Gastroesophageal sphincter (tissue), 3 donors: ENCODE measurements around the gene TRPC4.

Experiments
- POLR2A ChIP-seq, 2 donors: fragments of 450-650 bp; IDR thresholded peaks; one replicate each; pipeline ENCODE4 v1.6.1; 2017; ENCODE audit warnings: antibody characterized with exemption in 2 of 2, mild to moderate bottlenecking in 2 of 2, moderate library complexity in 1 of 2
- POLR2AphosphoS5 ChIP-seq: sonication (generic); formaldehyde crosslinking; IDR thresholded peaks from one replicate; pipeline ENCODE4 v1.6.1; 2017; ENCODE audit warnings: antibody characterized with exemption
- TF ChIP-seq, protein P1 (sequence below), 4 experiments: fragments of 200-600 bp in 2 of 4; fragments of 450-650 bp in 2 of 4; sonication (generic) in 1 of 4; IDR thresholded peaks; one replicate each; pipeline ENCODE4 v1.5.1; 2017 to 2019; ENCODE audit warnings: antibody characterized with exemption in 4 of 4, mild to moderate bottlenecking in 2 of 4, moderate library complexity in 2 of 4

DNA sequence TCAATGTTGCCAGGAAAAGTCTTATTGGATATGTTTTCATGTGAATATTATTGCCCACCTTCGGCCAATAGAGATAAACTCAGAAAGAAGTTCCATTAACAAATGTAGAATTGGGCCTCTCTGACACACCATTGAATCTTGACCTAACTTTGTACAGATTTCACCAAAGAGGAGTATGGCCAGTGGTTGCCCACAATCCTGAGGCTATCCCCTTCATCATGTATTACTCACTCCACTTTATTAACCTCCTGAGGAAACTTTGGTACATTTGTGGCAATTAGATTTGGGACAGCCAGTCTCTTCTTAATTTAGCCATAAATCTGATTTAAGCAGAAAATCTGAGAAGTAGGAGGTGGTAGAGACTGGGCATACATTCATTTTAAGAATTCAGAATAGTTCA lies 217.7 kb downstream of the TRPC4 start:
- TF ChIP-seq, protein P1, sequence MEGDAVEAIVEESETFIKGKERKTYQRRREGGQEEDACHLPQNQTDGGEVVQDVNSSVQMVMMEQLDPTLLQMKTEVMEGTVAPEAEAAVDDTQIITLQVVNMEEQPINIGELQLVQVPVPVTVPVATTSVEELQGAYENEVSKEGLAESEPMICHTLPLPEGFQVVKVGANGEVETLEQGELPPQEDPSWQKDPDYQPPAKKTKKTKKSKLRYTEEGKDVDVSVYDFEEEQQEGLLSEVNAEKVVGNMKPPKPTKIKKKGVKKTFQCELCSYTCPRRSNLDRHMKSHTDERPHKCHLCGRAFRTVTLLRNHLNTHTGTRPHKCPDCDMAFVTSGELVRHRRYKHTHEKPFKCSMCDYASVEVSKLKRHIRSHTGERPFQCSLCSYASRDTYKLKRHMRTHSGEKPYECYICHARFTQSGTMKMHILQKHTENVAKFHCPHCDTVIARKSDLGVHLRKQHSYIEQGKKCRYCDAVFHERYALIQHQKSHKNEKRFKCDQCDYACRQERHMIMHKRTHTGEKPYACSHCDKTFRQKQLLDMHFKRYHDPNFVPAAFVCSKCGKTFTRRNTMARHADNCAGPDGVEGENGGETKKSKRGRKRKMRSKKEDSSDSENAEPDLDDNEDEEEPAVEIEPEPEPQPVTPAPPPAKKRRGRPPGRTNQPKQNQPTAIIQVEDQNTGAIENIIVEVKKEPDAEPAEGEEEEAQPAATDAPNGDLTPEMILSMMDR (IDR thresholded peaks at IDR 0.05): no peak
- TF ChIP-seq POLR2A (IDR thresholded peaks at IDR 0.05): no peak
- no peak for TF ChIP-seq POLR2AphosphoS5
